ENCODE results near the gene C1R. TPM values are rescaled to one million over a fixed set of nuclear protein-coding genes. Genes with fewer than 3 reads are reported as not detected.

C1R gene
- total RNA-seq, 1 experiment from 2014 or later = 11.5 TPM

- no peaks in the 10 kb centered on the region for H3K27me3 ChIP-seq (ENCODE audit: insufficient read depth, low read length)
- no peak overlapping the region for H2AFZ ChIP-seq (ENCODE audit: low read length)
- H3K18ac ChIP-seq (ENCODE audit: insufficient read length, low read depth, low read length) = no peak overlapping the region
- H3K9me3 ChIP-seq (ENCODE audit: control insufficient read depth, low read depth, low read length) = no peaks in the 10 kb centered on the region
- H2AK5ac ChIP-seq (ENCODE audit: insufficient read length, low read length) = no peak overlapping the region
- no peaks in the 10 kb centered on the region for H3K23me2 ChIP-seq (ENCODE audit: insufficient read length, low read depth, low read length, poor library complexity, severe bottlenecking)
- no peak overlapping the region for H3K23ac ChIP-seq (ENCODE audit: insufficient read length, low read depth, low read length)
- Mint-ChIP-seq H3K4me1 (peaks cover 0 to 1% of the 10 kb centered on the region in 2 experiments; a peak in 2 of 4 replicates), H3K9me3 (peaks cover 6 to 12% of the 10 kb centered on the region in 2 experiments), H3K4me3 (no peak overlapping the region), H3K36me3 (ENCODE audit: insufficient read depth in 1 of 3, low read depth in 3 of 3) (peaks cover 22 to 47% (median 30%) of the 10 kb centered on the region in 3 experiments), H3K27me3 (ENCODE audit: low read depth) (no peaks in the 10 kb centered on the region), H3K27ac (no peak overlapping the region)
- H3K4me1 ChIP-seq (ENCODE audit: insufficient read depth, low read length) = no peaks in the 10 kb centered on the region
- H2BK20ac ChIP-seq (ENCODE audit: low read depth, low read length, poor library complexity, severe bottlenecking) = no peak overlapping the region
- DNase-seq = no peak
- H2BK5ac ChIP-seq (ENCODE audit: insufficient read length, low read length) = no peak overlapping the region
- no peak overlapping the region for H2BK12ac ChIP-seq (ENCODE audit: insufficient read length, low read depth, low read length)
- no peaks in the 10 kb centered on the region for H4K20me1 ChIP-seq (ENCODE audit: control insufficient read depth, insufficient read depth, insufficient read length)
- no CpG with 5 or more reads among the region's 3 CpGs for WGBS (ENCODE audit: extremely low coverage, insufficient read length, low lambda C conversion rate)
- no peaks in the 10 kb centered on the region for H3K79me1 ChIP-seq (ENCODE audit: insufficient read depth, low read depth, low read length, poor library complexity, severe bottlenecking)
- H3K14ac ChIP-seq (ENCODE audit: insufficient read depth, low read length) = no peak overlapping the region
- H2BK120ac ChIP-seq (ENCODE audit: low read depth, low read length, poor library complexity, severe bottlenecking) = no peak overlapping the region
- H4K8ac ChIP-seq (replicated peaks; ENCODE audit: insufficient read length, low read depth, low read length) = no peak overlapping the region
- no peak for TF ChIP-seq CTCF (conservative IDR thresholded peaks at IDR 0.05)
- H3K9ac ChIP-seq (ENCODE audit: extremely low read depth, insufficient read length, low read length) = no peak overlapping the region
- no peak overlapping the region for H3T11ph ChIP-seq (ENCODE audit: low read length)
- no peaks in the 10 kb centered on the region for H3K79me2 ChIP-seq (ENCODE audit: insufficient read depth, low read length)
- H2BK15ac ChIP-seq (ENCODE audit: low read depth, low read length) = no peak overlapping the region
- no peak overlapping the region for H3K56ac ChIP-seq (ENCODE audit: insufficient read length, low read depth, low read length)
- H3K27ac ChIP-seq (ENCODE audit: insufficient read length, low read depth, low read length) = no peak overlapping the region
- no peak overlapping the region for H3K4me2 ChIP-seq (ENCODE audit: insufficient read depth, insufficient read length, low read length)
- H4K91ac ChIP-seq (ENCODE audit: insufficient read length, low read depth, low read length) = no peak overlapping the region
- H3K4ac ChIP-seq (ENCODE audit: low read depth, low read length) = no peak overlapping the region
- H4K5ac ChIP-seq (ENCODE audit: insufficient read length, low read depth, low read length) = no peak overlapping the region
Observed at GRCh38 chr12:7102582-7102981, 10.3 kb upstream of the C1R start.

All from H9 (cell line).